Activated CD4-positive, CD25-positive, alpha-beta regulatory T cell treated with anti-CD3 and anti-CD28 coated beads, Interleukin-2, amount 50 U/mL, for 16 hours (primary cell): Measurements from ENCODE around the gene MPC1.
A peak's percentile ranks its signal among the peaks of the same experiment; 100 is the strongest.
"Not testable (repeated sequence)": the region's sequence is repeated elsewhere in the genome, so short reads cannot be mapped to it uniquely, and the experiment has no call there.

Experiments
- DNase-seq: peaks from one replicate; pipeline ENCODE4 v3.0.0-alpha.2; 2020; ENCODE audit warnings: low read depth, low spot score

MPC1 gene

GRCh38 chr6:166406197-166406596 is 23.5 kb upstream of the MPC1 start:
- DNase-seq: no peak

- no peak for DNase-seq
Observed at GRCh38 chr6:166405386-166405785, 22.6 kb upstream of the MPC1 start.

GRCh38 chr6:166402582-166403277 is 20.0 kb upstream of the MPC1 start:
- DNase-seq: no peak

GRCh38 chr6:166400649-166401250 is 18.0 kb upstream of the MPC1 start:
- DNase-seq: peak; percentile 27

- no peak for DNase-seq
Observed at GRCh38 chr6:166400181-166400580, 17.4 kb upstream of the MPC1 start.

GRCh38 chr6:166398348-166398747 is 15.6 kb upstream of the MPC1 start:
- DNase-seq: no peak

GRCh38 chr6:166397849-166398248 is 15.1 kb upstream of the MPC1 start:
- DNase-seq: no peak

GRCh38 chr6:166395778-166396177 is 13.0 kb upstream of the MPC1 start:
- DNase-seq: no peak

GRCh38 chr6:166395351-166395750 is 12.6 kb upstream of the MPC1 start:
- DNase-seq: no peak

GRCh38 chr6:166394036-166394892 is 11.5 kb upstream of the MPC1 start:
- no peak for DNase-seq

GRCh38 chr6:166393535-166393823 is 10.7 kb upstream of the MPC1 start:
- no peak for DNase-seq

GRCh38 chr6:166392755-166393534 is 10.2 kb upstream of the MPC1 start:
- not testable (repeated sequence) for DNase-seq

GRCh38 chr6:166389119-166389518 is 6.4 kb upstream of the MPC1 start:
- no peak for DNase-seq

- no peak for DNase-seq
Observed at GRCh38 chr6:166388290-166389004, 5.7 kb upstream of the MPC1 start.

GRCh38 chr6:166387642-166388289 is 5.0 kb upstream of the MPC1 start:
- no peak for DNase-seq

GRCh38 chr6:166387098-166387497 is 4.4 kb upstream of the MPC1 start:
- DNase-seq: not testable (repeated sequence)

- no peak for DNase-seq
Observed at GRCh38 chr6:166386111-166386510, 3.4 kb upstream of the MPC1 start.

GRCh38 chr6:166383802-166384363 is 1.1 kb upstream of the MPC1 start:
- not testable (repeated sequence) for DNase-seq

GRCh38 chr6:166382500-166382932 is 224 bp downstream of the MPC1 start:
- DNase-seq: no peak

- DNase-seq: peak; percentile 31
Observed at GRCh38 chr6:166381733-166382499, 824 bp downstream of the MPC1 start.
